Muscle of leg (tissue), 16 donors: ENCODE data around the gene CHAMP1. TPM values are rescaled to one million over a fixed set of nuclear protein-coding genes. Genes with fewer than 3 reads are reported as not detected.

Source experiments
- DNase-seq: peaks from one replicate; pipeline ENCODE4 v3.0.0; 2013
- H3K27ac ChIP-seq: one replicate; pipeline ENCODE4 v1.5.1; 2013; ENCODE audit warnings: mild to moderate bottlenecking, low read length, control low read depth
- H3K27me3 ChIP-seq: one replicate; pipeline ENCODE4 v1.6.1; 2013; ENCODE audit warnings: low read length; ENCODE audit not compliant: control insufficient read depth, insufficient read depth
- H3K36me3 ChIP-seq: one replicate; pipeline ENCODE4 v1.6.1; 2013; ENCODE audit warnings: low read length; ENCODE audit not compliant: control insufficient read depth, insufficient read depth
- H3K4me1 ChIP-seq: one replicate; pipeline ENCODE4 v1.6.1; 2013; ENCODE audit warnings: low read length; ENCODE audit not compliant: control insufficient read depth, insufficient read depth
- H3K4me3 ChIP-seq: one replicate; pipeline ENCODE4 v1.5.1; 2013; ENCODE audit warnings: low read length, control low read depth
- H3K9me3 ChIP-seq: replicated peaks from 2 replicates; pipeline ENCODE4 v1.6.1; 2013; ENCODE audit warnings: low read depth, low read length; ENCODE audit not compliant: control insufficient read depth
- WGBS: methylation state at CpG from one replicate; pipeline ENCODE4 v1.1.5; 2013; ENCODE audit warnings: missing lambda C conversion rate; ENCODE audit not compliant: insufficient coverage; 5-methylcytosine and 5-hydroxymethylcytosine counted together
- long read RNA-seq, 11 donors: transcript quantifications; one replicate each; lab custom pipeline, GENCODE V29; 2026
- polyA plus RNA-seq, 8 donors: library from polyadenylated mRNA; unstranded; fragments of 120-200 nt; gene quantifications; one replicate each; pipeline versions ENCODE4 v1.2.1 to v1.2.3, GENCODE V29; 2013; ENCODE audit warnings: inconsistent platforms in 1 of 8, low replicate concordance in 1 of 8; ENCODE audit not compliant: insufficient read length in 8 of 8, insufficient read depth in 1 of 8
- total RNA-seq: library from RNA; stranded (reverse); fragments of 120-200 nt; gene quantifications from one replicate; pipeline ENCODE4 v1.2.4, GENCODE V29; 2013

CHAMP1 gene
- total RNA-seq, result 6.8 TPM
- 10 to 100 TPM; 12.6 to 22.7 (median 15.8) TPM for polyA plus RNA-seq
- long read RNA-seq, donor 1, full-length matches to known transcripts, result 6 of 6 reads
- long read RNA-seq, donor 1, partial matches to known transcripts, result 0 of 6 reads
- long read RNA-seq, donor 1, other reads (novel, unspliced or antisense), result 0 of 6 reads
- long read RNA-seq, donor 2, full-length matches to known transcripts, result 2 of 2 reads
- long read RNA-seq, donor 2, partial matches to known transcripts, result 0 of 2 reads
- long read RNA-seq, donor 2, other reads (novel, unspliced or antisense), result 0 of 2 reads
- long read RNA-seq, donor 3, full-length matches to known transcripts, result 15 of 15 reads
- long read RNA-seq, donor 3, partial matches to known transcripts, result 0 of 15 reads
- long read RNA-seq, donor 3, other reads (novel, unspliced or antisense), result 0 of 15 reads
- long read RNA-seq, donor 4, full-length matches to known transcripts, result 16 of 16 reads
- long read RNA-seq, donor 4, partial matches to known transcripts, result 0 of 16 reads
- long read RNA-seq, donor 4, other reads (novel, unspliced or antisense), result 0 of 16 reads
- long read RNA-seq, donor 5, full-length matches to known transcripts, result 31 of 31 reads
- long read RNA-seq, donor 5, partial matches to known transcripts, result 0 of 31 reads
- long read RNA-seq, donor 5, other reads (novel, unspliced or antisense), result 0 of 31 reads
- long read RNA-seq, donor 6, full-length matches to known transcripts, result 27 of 27 reads
- long read RNA-seq, donor 6, partial matches to known transcripts, result 0 of 27 reads
- long read RNA-seq, donor 6, other reads (novel, unspliced or antisense), result 0 of 27 reads
- long read RNA-seq, donor 7, full-length matches to known transcripts, result 14 of 14 reads
- long read RNA-seq, donor 7, partial matches to known transcripts, result 0 of 14 reads
- long read RNA-seq, donor 7, other reads (novel, unspliced or antisense), result 0 of 14 reads
- long read RNA-seq, donor 8, full-length matches to known transcripts, result 16 of 16 reads
- long read RNA-seq, donor 8, partial matches to known transcripts, result 0 of 16 reads
- long read RNA-seq, donor 8, other reads (novel, unspliced or antisense), result 0 of 16 reads
- long read RNA-seq, donor 9, full-length matches to known transcripts, result 21 of 21 reads
- long read RNA-seq, donor 9, partial matches to known transcripts, result 0 of 21 reads
- long read RNA-seq, donor 9, other reads (novel, unspliced or antisense), result 0 of 21 reads
- long read RNA-seq, donor 10, full-length matches to known transcripts, result 32 of 32 reads
- long read RNA-seq, donor 10, partial matches to known transcripts, result 0 of 32 reads
- long read RNA-seq, donor 10, other reads (novel, unspliced or antisense), result 0 of 32 reads
- long read RNA-seq, donor 11, full-length matches to known transcripts, result 19 of 19 reads
- long read RNA-seq, donor 11, partial matches to known transcripts, result 0 of 19 reads
- long read RNA-seq, donor 11, other reads (novel, unspliced or antisense), result 0 of 19 reads

- peak within 1 kb of the TSS; percentile 94 for H3K27ac ChIP-seq
- under 1% methylated on average over 105 of the region's 107 CpGs for WGBS
- no peaks in the 10 kb centered on the region for H3K27me3 ChIP-seq
- H3K9me3 ChIP-seq, result no peaks in the 10 kb centered on the region
- peak; percentile 98 for DNase-seq
- peaks cover 15% of the 10 kb centered on the region for H3K4me1 ChIP-seq
- peak within 1 kb of the TSS; percentile 63 for H3K4me3 ChIP-seq
- no peaks in the 10 kb centered on the region for H3K36me3 ChIP-seq
Observed at GRCh38 chr13:114314074-114314912, at the start of gene CHAMP1. TSS of gene CHAMP1 (plus strand) at chr13:114314503. CDS start at chr13:114323843, 9,340 bp downstream.

DNA sequence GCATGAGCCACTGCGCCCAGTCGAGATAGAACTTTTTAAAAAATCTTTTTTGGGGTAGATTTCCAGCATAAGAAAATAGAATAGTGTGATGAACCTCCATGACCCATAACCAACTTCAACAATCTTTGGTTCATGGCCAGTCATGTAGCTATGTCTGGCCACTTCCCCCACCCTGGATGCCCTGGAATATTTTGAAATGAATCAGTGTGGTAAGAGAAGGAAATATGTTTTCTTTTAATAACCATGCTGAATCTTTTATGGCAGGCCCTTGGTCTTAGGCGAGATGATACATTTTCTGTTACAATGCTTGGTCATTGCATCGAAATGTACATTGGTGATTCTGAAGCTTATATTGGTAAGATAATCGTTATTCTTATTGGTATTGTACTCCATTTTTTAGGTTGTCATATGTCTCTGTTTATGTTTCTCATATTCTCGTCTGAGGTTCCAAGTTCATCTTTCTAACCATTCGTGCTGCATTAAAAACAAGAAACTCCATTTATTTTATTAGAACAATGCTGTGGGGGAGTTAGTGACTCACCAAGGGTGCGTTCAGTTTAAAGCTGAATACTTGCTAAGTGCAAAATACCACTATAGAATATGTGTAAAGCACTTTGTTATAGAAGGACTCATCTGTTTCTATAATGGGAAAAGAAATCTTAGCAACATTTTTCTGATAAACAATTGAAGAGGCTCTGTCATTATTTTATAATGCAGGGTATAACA is 49.3 kb upstream of the CHAMP1 start:
- Histone ChIP-seq H3K9me3 (no peaks in the 10 kb centered on the region), H3K36me3 (peaks cover 79% of the 10 kb centered on the region), H3K4me1 (no peaks in the 10 kb centered on the region), H3K4me3 (no peak overlapping the region), H3K27ac (no peak overlapping the region), H3K27me3 (no peaks in the 10 kb centered on the region)
- no CpG with 5 or more reads among the region's 8 CpGs for WGBS
- DNase-seq, result no peak

DNA sequence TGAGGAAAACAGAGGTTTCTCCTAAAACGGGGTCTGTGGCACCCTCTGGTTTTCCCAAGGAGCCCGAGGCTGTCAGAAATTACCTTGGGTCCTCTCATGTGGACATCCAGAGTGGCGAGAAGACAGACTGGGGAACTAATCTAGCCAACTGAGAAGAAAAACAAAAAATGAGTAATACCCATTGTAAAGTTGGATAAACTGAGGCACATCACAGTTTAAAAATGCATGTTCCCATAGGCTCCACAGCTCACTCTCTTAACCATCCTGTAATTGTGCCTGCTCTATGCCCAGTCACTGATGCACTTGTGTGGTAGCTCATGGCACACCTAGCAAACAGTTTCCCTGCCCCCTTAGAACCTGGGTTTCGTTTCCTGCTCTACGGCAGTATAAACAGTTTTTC is 48.1 kb upstream of the CHAMP1 start:
- H3K36me3 ChIP-seq, result peaks cover 72% of the 10 kb centered on the region
- no peak overlapping the region for H3K4me3 ChIP-seq
- 96% methylated on average over 3 of the region's 5 CpGs for WGBS
- DNase-seq, result no peak
- no peaks in the 10 kb centered on the region for H3K4me1 ChIP-seq
- H3K9me3 ChIP-seq, result no peaks in the 10 kb centered on the region
- no peak overlapping the region for H3K27ac ChIP-seq
- no peaks in the 10 kb centered on the region for H3K27me3 ChIP-seq

DNA sequence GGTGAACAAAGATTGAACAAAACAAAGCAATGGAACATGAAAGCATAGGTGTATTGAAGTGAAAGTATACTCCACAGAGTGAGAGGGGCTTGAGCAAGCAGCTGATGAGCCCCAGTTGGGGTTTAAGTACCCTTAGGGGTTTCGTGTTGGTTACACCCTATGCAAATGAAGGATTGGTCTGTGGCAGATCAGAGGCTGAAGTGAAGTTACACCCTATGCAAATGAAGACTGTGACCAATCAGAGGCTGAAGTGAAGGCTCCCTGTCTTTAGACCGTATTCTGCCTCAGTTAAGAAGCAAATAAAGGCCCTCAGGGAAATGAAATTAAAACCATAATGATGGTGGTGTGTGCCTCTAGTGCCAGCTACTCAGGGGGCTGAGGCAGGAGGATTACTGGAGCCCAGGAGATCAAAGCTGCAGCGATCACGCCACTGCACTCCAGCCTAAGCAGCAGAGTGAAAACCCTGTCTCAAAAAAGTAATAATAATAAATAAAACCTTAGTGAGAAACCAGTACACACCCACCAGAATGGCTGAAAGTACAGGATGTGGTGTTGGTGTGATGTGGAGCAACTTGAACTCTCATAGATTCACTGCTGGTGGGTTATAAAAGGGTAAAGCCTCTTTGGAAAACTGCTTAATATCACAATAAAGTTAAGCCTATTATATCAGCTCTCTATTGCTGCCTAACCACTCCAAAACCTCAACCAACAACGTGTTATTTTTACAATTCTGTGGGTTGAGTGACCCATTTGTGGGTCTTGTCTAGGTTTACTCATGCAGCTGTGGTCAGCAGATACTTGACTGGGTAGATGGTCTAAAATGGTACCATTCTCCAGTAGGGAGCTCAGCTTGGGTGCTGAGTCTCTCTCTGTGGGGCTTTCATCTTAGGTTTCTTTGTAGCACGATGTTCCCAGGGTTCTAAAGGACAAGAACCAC is 45.7 kb upstream of the CHAMP1 start:
- H3K4me3 ChIP-seq, result no peak overlapping the region
- H3K36me3 ChIP-seq, result peaks cover 71% of the 10 kb centered on the region
- DNase-seq, result no peak
- no peaks in the 10 kb centered on the region for H3K4me1 ChIP-seq
- H3K27ac ChIP-seq, result no peak overlapping the region
- 92% methylated on average over 2 of the region's 6 CpGs for WGBS
- H3K27me3 ChIP-seq, result no peaks in the 10 kb centered on the region
- no peaks in the 10 kb centered on the region for H3K9me3 ChIP-seq

DNA sequence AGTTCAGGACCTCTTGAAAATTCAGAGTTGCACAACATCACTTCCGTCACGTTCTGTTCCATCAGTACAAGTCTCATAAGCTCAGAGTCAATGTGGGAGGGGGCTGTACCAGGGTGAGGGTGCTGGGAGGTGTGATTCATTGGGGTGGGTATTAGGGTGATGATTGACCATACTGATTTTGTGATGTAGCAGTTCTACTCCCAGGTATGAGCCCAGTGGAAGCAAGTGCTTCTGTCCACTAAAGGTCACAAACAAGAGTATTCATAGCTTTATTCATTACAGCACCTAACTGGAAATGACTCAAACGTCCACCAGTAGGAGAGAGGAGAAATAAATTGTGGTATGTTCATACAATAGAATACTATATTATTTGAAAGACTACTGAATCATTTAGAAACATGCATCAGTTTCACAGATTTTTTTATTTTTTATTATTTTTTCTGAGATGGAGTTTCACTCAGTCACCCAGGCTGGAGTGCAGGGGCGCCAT is 45.0 kb upstream of the CHAMP1 start:
- no peaks in the 10 kb centered on the region for H3K4me1 ChIP-seq
- H3K9me3 ChIP-seq, result no peaks in the 10 kb centered on the region
- H3K27me3 ChIP-seq, result no peaks in the 10 kb centered on the region
- WGBS, result 100% methylated on average over 1 of the region's 4 CpGs
- H3K4me3 ChIP-seq, result no peak overlapping the region
- peaks cover 67% of the 10 kb centered on the region for H3K36me3 ChIP-seq
- no peak overlapping the region for H3K27ac ChIP-seq
- no peak for DNase-seq

DNA sequence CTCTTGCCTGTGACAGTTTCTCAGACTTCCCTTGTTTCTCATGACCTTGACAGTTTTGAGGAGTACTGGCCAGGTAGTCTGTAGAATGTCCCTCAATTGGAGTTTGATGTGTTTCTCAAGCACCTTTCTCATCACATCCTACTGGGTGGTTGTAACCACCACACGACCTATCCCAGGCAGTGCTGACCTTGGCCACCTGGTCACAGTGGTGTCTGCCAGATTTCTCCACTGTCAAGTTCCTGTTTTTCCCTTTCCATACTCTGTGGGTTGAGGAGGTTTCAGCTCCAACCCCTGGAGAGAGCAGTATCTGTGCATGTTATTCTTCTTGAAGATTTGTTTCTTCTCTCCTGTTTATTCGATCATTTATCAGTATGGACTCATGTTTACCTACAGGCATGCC is 41.3 kb upstream of the CHAMP1 start:
- H3K4me3 ChIP-seq, result no peak overlapping the region
- no peak for DNase-seq
- WGBS, result 100% methylated on average over 1 of the region's 2 CpGs

DNA sequence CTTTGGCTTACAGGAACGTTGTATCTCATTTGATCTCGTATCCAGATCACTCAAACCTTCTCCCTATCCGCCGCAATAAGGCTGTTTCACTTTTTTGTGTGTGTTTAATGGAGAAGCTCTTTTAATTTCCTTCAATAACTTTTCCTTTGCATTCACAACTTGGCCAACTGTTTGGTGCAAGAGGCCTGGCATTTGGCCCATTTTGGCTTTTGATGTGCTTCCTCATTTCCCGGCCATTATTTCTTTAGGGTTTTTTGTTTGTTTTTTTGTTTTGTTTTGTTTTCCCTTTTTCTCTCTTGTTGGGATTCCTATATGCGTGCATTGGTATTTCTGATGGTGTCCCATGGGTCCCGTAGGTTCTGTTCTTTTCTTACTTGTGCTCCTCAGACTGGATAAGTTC is 39.0 kb upstream of the CHAMP1 start:
- no peaks in the 10 kb centered on the region for H3K27me3 ChIP-seq
- 100% methylated on average over 1 of the region's 7 CpGs for WGBS
- no peak overlapping the region for H3K27ac ChIP-seq
- no peak overlapping the region for H3K4me3 ChIP-seq
- peaks cover under 1% of the 10 kb centered on the region for H3K4me1 ChIP-seq
- H3K36me3 ChIP-seq, result peaks cover 40% of the 10 kb centered on the region
- H3K9me3 ChIP-seq, result no peaks in the 10 kb centered on the region
- no peak for DNase-seq

More for the DNA sequence above, 41.3 kb upstream of the CHAMP1 start:
- H3K36me3 ChIP-seq, result peaks cover 61% of the 10 kb centered on the region
- H3K9me3 ChIP-seq, result no peaks in the 10 kb centered on the region
- H3K27ac ChIP-seq, result no peak overlapping the region
- no peaks in the 10 kb centered on the region for H3K27me3 ChIP-seq
- H3K4me1 ChIP-seq, result no peaks in the 10 kb centered on the region

- H3K4me3 ChIP-seq, result no peak overlapping the region
- H3K36me3 ChIP-seq, result peaks cover 27% of the 10 kb centered on the region
- no peaks in the 10 kb centered on the region for H3K27me3 ChIP-seq
- no peak overlapping the region for H3K27ac ChIP-seq
- no peak for DNase-seq
- peaks cover 8% of the 10 kb centered on the region for H3K4me1 ChIP-seq
- H3K9me3 ChIP-seq, result no peaks in the 10 kb centered on the region
- 60% methylated on average over 2 of the region's 4 CpGs for WGBS
Observed at GRCh38 chr13:114279146-114279545, 35.2 kb upstream of the CHAMP1 start.
